ENCODE measurements around the gene IL1F10. TPM values are rescaled to one million over a fixed set of nuclear protein-coding genes. Genes with fewer than 3 reads are reported as not detected.

IL1F10 gene
- total and polyA plus RNA-seq, 2 donors (not counting 3 experiments of a cell fraction or from before 2014, with no cell fraction given), result not detected

- Histone ChIP-seq H3K79me2 (ENCODE audit: control insufficient read depth, insufficient read depth, low read length) (no peaks in the 10 kb centered on the region), H3K27ac (ENCODE audit: insufficient read depth, low read depth, low read length) (no peak overlapping the region), H3K9ac (replicated peaks; ENCODE audit: extremely low read depth, insufficient read depth, low read length) (no peak overlapping the region), H3K9me1 (replicated peaks; ENCODE audit: control insufficient read depth, extremely low read depth, insufficient read depth, low read length) (no peaks in the 10 kb centered on the region), H3K9me3 (replicated peaks; ENCODE audit: control insufficient read depth, insufficient read depth, low read length) (no peaks in the 10 kb centered on the region), H3K36me3 (ENCODE audit: control insufficient read depth in 2 of 2, extremely low read depth in 1 of 2, insufficient read depth in 2 of 2, low read length in 2 of 2) (no peaks in the 10 kb centered on the region), H3K4me2 (ENCODE audit: insufficient read depth, low read length) (no peak overlapping the region), H4K20me1 (replicated peaks; ENCODE audit: control insufficient read depth, extremely low read depth, insufficient read depth, low read length) (no peaks in the 10 kb centered on the region), H3K4me1 (ENCODE audit: control insufficient read depth, extremely low read depth, insufficient read depth, low read length) (peaks cover 11% of the 10 kb centered on the region), H2AFZ (ENCODE audit: low read depth, low read length) (no peak overlapping the region), H3K27me3 (ENCODE audit: control insufficient read depth in 2 of 2, insufficient read depth in 2 of 2, low read length in 2 of 2) (peaks cover 2 to 13% of the 10 kb centered on the region in 2 experiments), H3K4me3 (replicated peaks in 1 of 3; ENCODE audit: insufficient read depth in 1 of 3, low read depth in 1 of 3, low read length in 3 of 3) (no peak overlapping the region)
- no peak for TF ChIP-seq MAX (IDR thresholded peaks at IDR 0.05; ENCODE audit: insufficient read depth, insufficient read length)
- ChIA-PET POLR2A (no interaction called here), CTCF (interaction anchor here (1.8 kb wide), 1 partner anchor 17 kb away, joined by 8 read pairs; no protein-coding TSS in a partner anchor)
- no TSS peak for BruUV-seq (replicated peaks)
- intact Hi-C loops (cut with micrococcal nuclease) (no loop called here), dilution Hi-C loops (cut with MboI; ENCODE audit: extremely low pct_ligation_motif_present, low sequenced_read_pairs) (no loop called here)
- FAIRE-seq (no peak), DNase-seq (ENCODE audit: low read depth, low spot score) (no peak)
Observed at GRCh38 chr2:113120861-113121260, 53.1 kb downstream of the IL1F10 start.

- H3K36me3 ChIP-seq (ENCODE audit: control insufficient read depth in 2 of 2, extremely low read depth in 1 of 2, insufficient read depth in 2 of 2, low read length in 2 of 2), result no peaks in the 10 kb centered on the region
- H3K27me3 ChIP-seq (ENCODE audit: control insufficient read depth in 2 of 2, insufficient read depth in 2 of 2, low read length in 2 of 2), result peaks cover 2 to 13% of the 10 kb centered on the region in 2 experiments
- H3K4me3 ChIP-seq (replicated peaks in 1 of 3; ENCODE audit: insufficient read depth in 1 of 3, low read depth in 1 of 3, low read length in 3 of 3), result no peak overlapping the region
- no peak overlapping the region for H3K27ac ChIP-seq (ENCODE audit: insufficient read depth, low read depth, low read length)
- CTCF ChIA-PET, result interaction anchor here (1.1 to 1.8 kb wide), 3 partner anchors 11 to 16 kb away, joined by 3 to 8 read pairs (median 4); no protein-coding TSS in a partner anchor
- intact Hi-C loops (cut with micrococcal nuclease), result no loop called here
- no peak overlapping the region for H3K9ac ChIP-seq (replicated peaks; ENCODE audit: extremely low read depth, insufficient read depth, low read length)
- dilution Hi-C loops (cut with MboI; ENCODE audit: extremely low pct_ligation_motif_present, low sequenced_read_pairs), result no loop called here
- no peak overlapping the region for H3K4me2 ChIP-seq (ENCODE audit: insufficient read depth, low read length)
- FAIRE-seq, result no peak
- BruUV-seq (replicated peaks), result no TSS peak
- peaks cover 11% of the 10 kb centered on the region for H3K4me1 ChIP-seq (ENCODE audit: control insufficient read depth, extremely low read depth, insufficient read depth, low read length)
- POLR2A ChIA-PET, result no interaction called here
- H3K9me3 ChIP-seq (replicated peaks; ENCODE audit: control insufficient read depth, insufficient read depth, low read length), result no peaks in the 10 kb centered on the region
- TF ChIP-seq JUN (IDR thresholded peaks at IDR 0.05; ENCODE audit: borderline replicate concordance, insufficient read depth, insufficient read length, low read depth) (no peak), GATA2 (IDR thresholded peaks at IDR 0.05; ENCODE audit: insufficient read depth, insufficient read length, low read depth, low read length) (no peak), CTCF (IDR thresholded peaks at IDR 0.05; ENCODE audit: extremely low read depth in 1 of 2, insufficient read depth in 1 of 2, low read depth in 1 of 2, low read length in 2 of 2) (no peak), EZH2 (IDR thresholded peaks at IDR 0.05; ENCODE audit: borderline replicate concordance, low read depth, low read length, severe bottlenecking) (no peak), POLR2A (IDR thresholded peaks at IDR 0.05; ENCODE audit: low read depth, low read length) (no peak), POLR2AphosphoS5 (IDR thresholded peaks at IDR 0.05; ENCODE audit: insufficient read depth, low read depth, low read length) (no peak)
- H2AFZ ChIP-seq (ENCODE audit: low read depth, low read length), result no peak overlapping the region
- H3K79me2 ChIP-seq (ENCODE audit: control insufficient read depth, insufficient read depth, low read length), result no peaks in the 10 kb centered on the region
- no peak for DNase-seq (ENCODE audit: low read depth, low spot score)
- no peaks in the 10 kb centered on the region for H3K9me1 ChIP-seq (replicated peaks; ENCODE audit: control insufficient read depth, extremely low read depth, insufficient read depth, low read length)
- H4K20me1 ChIP-seq (replicated peaks; ENCODE audit: control insufficient read depth, extremely low read depth, insufficient read depth, low read length), result no peaks in the 10 kb centered on the region
Observed at GRCh38 chr2:113122364-113122763, 54.6 kb downstream of the IL1F10 start.

Measured in endothelial cell of umbilical vein (primary cell).